Measurements from ENCODE around the gene FNDC1. TPM values are rescaled to one million over a fixed set of nuclear protein-coding genes. Genes with fewer than 3 reads are reported as not detected.

FNDC1 gene
- total RNA-seq, 1 experiment from 2014 or later: 0.23 TPM

- Histone ChIP-seq H3K27me3 (ENCODE audit: control insufficient read depth, insufficient read depth, low read length) (no peaks in the 10 kb centered on the region), H3K4me1 (ENCODE audit: control insufficient read depth, insufficient read depth, low read length) (no peaks in the 10 kb centered on the region), H3K4me3 (ENCODE audit: low read depth in 2 of 2, low read length in 2 of 2) (no peak overlapping the region), H3K36me3 (ENCODE audit: control insufficient read depth, insufficient read depth, low read length) (no peaks in the 10 kb centered on the region), H3K9me3 (ENCODE audit: control insufficient read depth, insufficient read depth, low read depth, low read length) (no peaks in the 10 kb centered on the region), H3K27ac (ENCODE audit: low read length) (no peak overlapping the region)
- intact Hi-C loops (cut with micrococcal nuclease; ENCODE audit: unreplicated experiment): no loop called here
- no TSS peak for BruUV-seq (replicated peaks)
- CTCF ChIA-PET: no interaction called here
- no peak for DNase-seq (ENCODE audit: low read depth, low spot score)
- no peak for ATAC-seq
- POLR2A ChIA-PET: no interaction called here
- TF ChIP-seq SIN3A (IDR thresholded peaks at IDR 0.05; ENCODE audit: borderline replicate concordance, insufficient read depth, low read depth, low read length) (no peak), REST (IDR thresholded peaks at IDR 0.05; ENCODE audit: insufficient read depth in 1 of 2, low read depth in 2 of 2, low read length in 1 of 2) (no peak), CTCF (IDR thresholded peaks at IDR 0.05) (no peak), POLR2AphosphoS5 (IDR thresholded peaks at IDR 0.05; ENCODE audit: low read depth, low read length) (no peak), TCF7L2 (IDR thresholded peaks at IDR 0.05; ENCODE audit: low read depth, low read length) (no peak)
- in situ Hi-C loops (cut with HindIII; ENCODE audit: low pct_unique_long_range_greater_than_20kb, low sequenced_read_pairs): no loop called here
Observed at GRCh38 chr6:159157431-159157830, 11.8 kb upstream of the FNDC1 start.

- no peak for DNase-seq (ENCODE audit: low read depth, low spot score)
- intact Hi-C loops (cut with micrococcal nuclease; ENCODE audit: unreplicated experiment): no loop called here
- peaks cover 13% of the 10 kb centered on the region for H3K27me3 ChIP-seq (ENCODE audit: control insufficient read depth, insufficient read depth, low read length)
- H3K36me3 ChIP-seq (ENCODE audit: control insufficient read depth, insufficient read depth, low read length): no peaks in the 10 kb centered on the region
- ATAC-seq: no peak
- H3K9me3 ChIP-seq (ENCODE audit: control insufficient read depth, insufficient read depth, low read depth, low read length): no peaks in the 10 kb centered on the region
- no peaks in the 10 kb centered on the region for H3K4me1 ChIP-seq (ENCODE audit: control insufficient read depth, insufficient read depth, low read length)
- no peak overlapping the region for H3K27ac ChIP-seq (ENCODE audit: low read length)
- in situ Hi-C loops (cut with HindIII; ENCODE audit: low pct_unique_long_range_greater_than_20kb, low sequenced_read_pairs): no loop called here
- TF ChIP-seq CTCF (IDR thresholded peaks at IDR 0.05): no peak
- TF ChIP-seq REST (IDR thresholded peaks at IDR 0.05; ENCODE audit: insufficient read depth in 1 of 2, low read depth in 2 of 2, low read length in 1 of 2): no peak
- TF ChIP-seq SIN3A (IDR thresholded peaks at IDR 0.05; ENCODE audit: borderline replicate concordance, insufficient read depth, low read depth, low read length): no peak
- TF ChIP-seq TCF7L2 (IDR thresholded peaks at IDR 0.05; ENCODE audit: low read depth, low read length): no peak
- no TSS peak for BruUV-seq (replicated peaks)
- ChIA-PET POLR2A (no interaction called here), CTCF (no interaction called here)
- no peak overlapping the region for H3K4me3 ChIP-seq (ENCODE audit: low read depth in 2 of 2, low read length in 2 of 2)
Observed at GRCh38 chr6:159161839-159162238, 7.4 kb upstream of the FNDC1 start.
